CMK (cell line): ENCODE measurements around the gene TNNT1.
"Not testable (repeated sequence)": the region's sequence is repeated elsewhere in the genome, so short reads cannot be mapped to it uniquely, and the experiment has no call there.

ENCODE experiments used
- DNase-seq: peaks from one replicate; pipeline ENCODE4 v3.0.0-alpha.2; 2010; ENCODE audit warnings: low read depth

The TNNT1 gene

GRCh38 chr19:55149078-55150003 is at the start of gene TNNT1:
TNNT1 (minus strand) TSS chr19:55149206; CDS start chr19:55147157, 2,049 bp downstream.
- DNase-seq: no peak

GRCh38 chr19:55198651-55199050 is 49.6 kb upstream of the TNNT1 start:
- no peak for DNase-seq

GRCh38 chr19:55197528-55197927 is 48.5 kb upstream of the TNNT1 start:
- DNase-seq: no peak

- no peak for DNase-seq
These were observed 47.8 kb upstream of the TNNT1 start for GRCh38 chr19:55196803-55197202.

- no peak for DNase-seq
These were observed 44.5 kb upstream of the TNNT1 start for GRCh38 chr19:55193481-55193880.

- DNase-seq: no peak
These were observed 40.4 kb upstream of the TNNT1 start for GRCh38 chr19:55189403-55189835.

GRCh38 chr19:55188625-55189024 is 39.6 kb upstream of the TNNT1 start:
- no peak for DNase-seq

- no peak for DNase-seq
These were observed 37.1 kb upstream of the TNNT1 start for GRCh38 chr19:55186080-55186479.

GRCh38 chr19:55181740-55182139 is 32.7 kb upstream of the TNNT1 start:
- DNase-seq: no peak

GRCh38 chr19:55179606-55180484 is 30.8 kb upstream of the TNNT1 start, which contains the start of gene SYT5:
SYT5 (minus strand) TSS chr19:55180289; CDS start chr19:55179041, 1,248 bp downstream.
- no peak for DNase-seq

- DNase-seq: peak; percentile 74
These were observed 30.0 kb upstream of the TNNT1 start for GRCh38 chr19:55178781-55179599.

GRCh38 chr19:55176076-55176475 is 27.1 kb upstream of the TNNT1 start:
- DNase-seq: no peak

GRCh38 chr19:55175117-55175867 is 26.3 kb upstream of the TNNT1 start:
- no peak for DNase-seq

GRCh38 chr19:55174425-55175116 is 25.6 kb upstream of the TNNT1 start:
- DNase-seq: no peak

- DNase-seq: peak; percentile 87
These were observed 24.9 kb upstream of the TNNT1 start for GRCh38 chr19:55173714-55174409.

- DNase-seq: no peak
These were observed 24.2 kb upstream of the TNNT1 start for GRCh38 chr19:55173186-55173713.

GRCh38 chr19:55172741-55173140 is 23.7 kb upstream of the TNNT1 start:
- no peak for DNase-seq

- not testable (repeated sequence) for DNase-seq
These were observed 23.3 kb upstream of the TNNT1 start for GRCh38 chr19:55172318-55172717.

GRCh38 chr19:55171440-55171839 is 22.4 kb upstream of the TNNT1 start:
- no peak for DNase-seq
